Pulmonary artery endothelial cell (primary cell): ENCODE measurements around the gene NUDT4. TPM values are rescaled to one million over a fixed set of nuclear protein-coding genes. Genes with fewer than 3 reads are reported as not detected.
A peak's percentile ranks its signal among the peaks of the same experiment; 100 is the strongest.

ENCODE experiments used
- DNase-seq: peaks from one replicate; pipeline ENCODE4 v3.0.0-alpha.2; 2011; ENCODE audit warnings: low read depth, low spot score
- total RNA-seq: library from RNA; depleted of rRNA; stranded (reverse); fragments of >200 nt; gene quantifications from 2 replicates; pipeline ENCODE4 v1.2.3, GENCODE V29; 2014

NUDT4 gene
- 137 and 149 TPM in 2 replicates for total RNA-seq

DNA sequence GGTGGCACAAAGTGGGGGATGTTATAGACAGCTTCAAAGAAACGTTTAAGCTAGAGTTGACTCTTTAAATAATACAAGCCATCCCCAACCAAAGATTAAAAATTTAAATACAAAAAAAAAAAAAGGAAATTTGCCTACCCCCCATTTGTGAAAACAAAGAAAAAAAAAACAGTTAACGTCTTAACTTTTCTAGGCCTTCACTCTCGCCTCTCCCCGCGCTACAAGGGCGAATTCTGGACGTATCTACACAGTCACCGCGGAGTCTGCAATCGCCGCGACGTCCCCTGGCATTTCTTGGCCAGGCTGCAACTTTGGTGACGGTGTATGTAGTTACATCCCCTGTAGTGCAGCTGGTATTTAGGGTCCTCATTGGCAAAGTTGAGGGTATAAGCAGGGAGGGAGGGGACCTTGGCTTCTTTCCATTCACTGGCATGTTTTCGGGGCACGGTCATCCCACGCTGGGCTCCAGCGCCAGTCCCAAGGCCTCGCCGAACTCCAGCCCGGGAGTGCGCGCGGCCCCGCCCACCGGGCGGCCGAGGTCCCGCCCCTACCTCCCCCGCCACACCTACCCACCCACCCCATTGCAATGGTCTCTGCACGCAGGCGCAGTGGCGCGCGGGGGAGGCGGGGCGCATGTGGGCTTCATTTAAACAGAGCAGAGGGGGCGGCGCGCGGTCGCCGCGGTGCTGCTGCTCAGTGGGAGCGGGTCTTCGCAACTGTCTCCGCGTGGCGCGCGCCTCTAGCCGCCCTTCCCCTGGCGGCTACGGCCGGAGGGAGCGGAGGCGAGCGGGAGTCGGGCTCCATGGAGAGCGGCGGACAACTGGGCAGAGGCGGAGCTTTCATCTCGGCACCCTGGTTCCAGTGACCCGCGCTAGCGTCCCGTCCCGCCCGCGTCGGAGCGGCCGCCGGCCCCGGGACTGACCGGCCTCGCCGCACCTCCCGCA is at the start of gene NUDT4:
TSS of gene NUDT4 (plus strand) at position 674 of the 944 bp plus-strand sequence. CDS start 398 bp downstream, outside the sequence.
- peak; percentile 75 for DNase-seq

- DNase-seq: no peak
These were observed 44.7 kb upstream of the NUDT4 start for GRCh38 chr12:93333054-93333453.

- no peak for DNase-seq
These were observed 43.9 kb upstream of the NUDT4 start for GRCh38 chr12:93333828-93334227.

GRCh38 chr12:93335603-93336162 is 42.0 kb upstream of the NUDT4 start:
- DNase-seq: no peak

GRCh38 chr12:93336291-93336741 is 41.4 kb upstream of the NUDT4 start:
- no peak for DNase-seq

DNA sequence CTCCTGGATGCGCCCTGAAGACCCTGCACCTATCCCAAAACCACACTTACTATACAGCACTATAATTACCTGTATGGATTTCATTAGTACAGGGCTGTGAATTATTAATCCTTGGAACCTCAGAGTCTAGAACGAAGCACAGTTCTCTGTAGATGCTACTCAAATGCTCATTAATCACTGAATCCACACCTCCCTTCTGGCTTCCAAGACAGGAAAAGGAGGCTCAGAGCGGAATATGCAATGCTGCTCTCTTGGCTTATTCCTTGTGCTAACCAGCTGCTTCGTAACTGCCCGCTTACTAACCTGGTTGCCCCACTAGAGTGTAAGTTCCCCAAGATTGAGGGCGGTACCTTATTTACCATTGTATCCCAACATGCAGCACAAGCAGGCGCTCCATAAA is 39.1 kb upstream of the NUDT4 start:
- DNase-seq: no peak

DNA sequence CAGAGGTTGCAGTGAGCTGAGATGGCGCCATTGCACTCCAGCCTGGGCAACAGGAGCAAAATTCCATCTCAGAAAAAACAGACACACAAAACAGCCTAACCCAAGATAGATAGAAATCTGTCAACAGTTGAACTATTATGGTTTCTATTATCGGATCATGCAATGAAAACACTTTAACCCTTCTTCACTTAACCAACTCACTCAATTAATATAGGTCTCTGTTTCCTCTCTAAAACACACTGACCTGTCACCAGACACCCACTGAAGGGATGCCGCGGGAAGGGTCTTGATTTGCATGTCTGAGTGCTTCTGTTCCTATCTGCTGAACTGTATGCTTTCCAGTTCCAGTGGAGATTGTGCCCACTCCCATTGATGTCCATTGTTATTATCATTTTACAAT is 38.0 kb upstream of the NUDT4 start:
- no peak for DNase-seq

- DNase-seq: no peak
These were observed 36.2 kb upstream of the NUDT4 start for GRCh38 chr12:93341409-93342049.

GRCh38 chr12:93347054-93347785 is 30.5 kb upstream of the NUDT4 start:
- DNase-seq: no peak

- no peak for DNase-seq
These were observed 28.9 kb upstream of the NUDT4 start for GRCh38 chr12:93348575-93349435.

- no peak for DNase-seq
These were observed 26.0 kb upstream of the NUDT4 start for GRCh38 chr12:93351726-93352125.

DNA sequence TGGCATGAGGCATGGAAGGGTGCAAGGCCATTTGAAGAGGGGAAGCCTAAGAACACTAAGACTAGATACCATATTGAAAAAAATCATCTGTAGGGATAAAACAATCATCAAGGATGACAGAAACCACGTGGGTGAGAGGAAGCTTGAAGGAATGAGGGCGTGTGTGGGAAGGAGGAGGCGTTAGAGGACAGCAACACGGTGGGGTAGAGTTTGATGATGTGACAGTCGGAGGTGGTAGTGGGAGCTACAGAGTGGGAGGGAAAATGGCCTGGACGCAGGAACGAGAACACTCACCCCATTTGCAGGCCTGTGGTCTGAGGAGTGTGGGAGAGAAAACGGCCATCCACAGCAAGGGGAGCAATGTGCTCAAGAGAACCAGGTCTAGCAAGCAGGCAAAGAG is 25.4 kb upstream of the NUDT4 start:
- no peak for DNase-seq

DNA sequence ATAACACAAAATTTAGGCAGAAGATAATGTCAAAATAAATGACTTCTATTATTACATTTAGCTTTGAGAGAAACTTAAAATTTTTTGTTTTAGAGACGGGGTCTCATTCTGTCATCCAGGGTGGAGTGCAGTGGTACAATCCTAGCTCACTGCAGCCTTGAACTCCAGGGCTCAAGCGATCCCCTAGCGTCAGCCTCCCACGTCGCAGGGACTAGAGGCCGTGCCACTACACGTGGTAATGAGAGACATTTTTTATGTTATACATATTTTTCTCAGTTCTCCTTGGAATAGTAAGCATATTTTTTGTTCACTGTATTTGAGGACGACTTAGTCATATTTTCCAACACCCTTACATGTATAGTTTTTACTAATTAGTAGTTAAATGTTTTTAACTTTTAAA is 21.5 kb upstream of the NUDT4 start:
- no peak for DNase-seq

GRCh38 chr12:93358058-93358457 is 19.7 kb upstream of the NUDT4 start:
- DNase-seq: no peak

GRCh38 chr12:93358821-93359220 is 18.9 kb upstream of the NUDT4 start:
- no peak for DNase-seq

DNA sequence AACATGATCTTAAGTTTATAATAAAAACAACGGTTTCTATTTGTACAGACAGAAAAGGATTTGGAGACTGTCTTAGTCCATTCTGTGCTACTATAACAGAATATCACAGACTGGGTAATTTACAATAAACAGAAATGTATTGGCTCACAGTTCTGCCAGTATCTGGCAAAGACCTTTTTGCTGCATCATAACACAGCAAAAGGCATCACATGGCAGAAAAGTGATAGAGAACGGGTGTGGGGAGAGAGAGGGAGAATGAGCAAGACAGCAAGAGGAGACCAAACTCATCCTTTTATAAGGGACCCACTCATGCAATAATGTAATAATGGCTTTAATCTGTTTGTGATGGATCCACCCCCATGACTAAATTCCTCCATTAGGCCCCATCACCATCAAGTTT is 17.0 kb upstream of the NUDT4 start:
- DNase-seq: no peak

DNA sequence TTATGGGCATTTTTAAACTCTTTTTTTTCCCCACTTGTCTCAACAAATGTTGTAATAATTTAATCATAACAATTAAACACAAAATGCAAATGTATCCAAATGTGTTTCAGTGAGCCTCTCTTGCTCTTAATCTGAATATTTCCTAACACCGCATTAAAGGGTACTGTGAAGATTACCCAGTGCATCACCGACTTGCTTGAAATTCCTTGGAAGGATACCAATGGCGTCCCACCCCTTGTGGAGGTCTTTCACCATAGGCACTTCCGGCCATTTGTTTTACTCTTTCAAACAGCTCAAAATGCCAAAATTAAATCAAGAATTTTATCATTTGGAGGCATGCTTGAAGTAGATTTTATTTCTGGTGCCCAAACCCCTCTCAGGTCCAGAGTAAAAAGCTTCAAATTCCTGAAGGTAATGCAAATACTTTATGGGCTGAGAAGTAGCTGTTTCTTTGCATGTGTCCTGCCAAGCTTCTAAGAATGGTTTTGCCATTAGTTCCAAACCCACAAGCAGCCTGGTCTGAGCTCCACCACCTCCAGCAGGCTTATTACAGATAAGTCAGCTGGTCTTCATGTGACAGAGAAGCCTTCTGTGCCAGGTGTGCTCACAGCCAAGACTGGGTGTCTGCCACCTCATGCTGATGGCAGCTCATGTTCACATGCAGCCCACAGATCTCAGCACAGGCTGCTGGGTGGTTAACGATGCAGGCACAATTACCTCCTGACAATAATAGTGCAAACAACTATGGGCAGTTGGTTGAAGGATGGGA is 16.4 kb upstream of the NUDT4 start:
- DNase-seq: no peak

DNA sequence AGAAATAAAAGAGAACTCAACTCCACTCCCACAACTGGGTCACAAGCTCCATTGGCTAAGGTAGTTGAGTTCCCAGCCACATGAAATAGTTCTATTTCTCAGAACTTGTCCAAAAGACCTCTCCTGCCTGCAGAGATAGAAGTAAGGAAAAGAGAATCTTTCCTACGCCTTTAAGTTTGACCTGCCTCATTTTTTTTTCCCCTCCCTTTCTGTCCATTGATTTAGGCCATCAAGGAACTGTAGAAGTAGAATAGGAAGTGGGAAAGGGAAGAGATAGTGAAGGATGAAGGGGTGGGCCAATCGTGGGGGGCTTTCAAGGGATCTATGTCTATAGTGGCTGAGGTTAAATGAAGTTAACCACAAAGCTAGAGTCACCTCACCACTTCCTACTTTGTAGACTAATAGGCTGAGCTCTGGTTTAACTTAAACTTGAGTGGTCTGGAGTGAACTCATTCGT is 13.9 kb upstream of the NUDT4 start:
- DNase-seq: no peak

GRCh38 chr12:93365616-93366405 is 11.9 kb upstream of the NUDT4 start:
- DNase-seq: no peak
